ENCODE data around the gene FLRT1. TPM values are rescaled to one million over a fixed set of nuclear protein-coding genes. Genes with fewer than 3 reads are reported as not detected.

FLRT1 gene
- total RNA-seq, 4 donors from 2014 or later, result 0.08 to 0.62 (median 0.15) TPM; not detected in 1

- WGBS, 2 donors, result 88 to 92% methylated on average over 10 of the region's 10 CpGs
- no peak overlapping the region for H3K4me3 ChIP-seq (ENCODE audit: low read depth, poor library complexity, severe bottlenecking)
- TF ChIP-seq CTCF (IDR thresholded peaks at IDR 0.05), result no peak
- no peak for TF ChIP-seq POLR2A (IDR thresholded peaks at IDR 0.05)
- intact Hi-C loops (cut with DNase I; ENCODE audit: low total_unique reads), result no loop called here
- no peak for DNase-seq (ENCODE audit: low spot score in 2 of 2)
These were observed 44.7 kb downstream of the FLRT1 start for GRCh38 chr11:64080390-64080789.

- DNase-seq (ENCODE audit: low spot score in 2 of 2), result no peak
- 86 to 89% methylated on average over 14 to 27 of the region's 27 CpGs for WGBS, 2 donors
- H3K4me3 ChIP-seq (ENCODE audit: low read depth, poor library complexity, severe bottlenecking), result no peak overlapping the region
- no peak for TF ChIP-seq CTCF (IDR thresholded peaks at IDR 0.05)
- intact Hi-C loops (cut with DNase I; ENCODE audit: low total_unique reads), result no loop called here
These were observed 46.2 kb downstream of the FLRT1 start for GRCh38 chr11:64081745-64082442.

- TF ChIP-seq CTCF (IDR thresholded peaks at IDR 0.05), result no peak
- no peak for TF ChIP-seq POLR2A (IDR thresholded peaks at IDR 0.05)
- DNase-seq (ENCODE audit: low spot score in 2 of 2), result no peak
- no peak overlapping the region for H3K4me3 ChIP-seq (ENCODE audit: low read depth, poor library complexity, severe bottlenecking)
- 91% methylated on average over 28 of the region's 28 CpGs for WGBS, 2 donors
- intact Hi-C loops (cut with DNase I; ENCODE audit: low total_unique reads), result no loop called here
These were observed 47.8 kb downstream of the FLRT1 start for GRCh38 chr11:64083398-64084080.

GRCh38 chr11:64084146-64084950 lies 48.6 kb downstream of the FLRT1 start:
- intact Hi-C loops (cut with DNase I; ENCODE audit: low total_unique reads), result no loop called here
- no peak for DNase-seq (ENCODE audit: low spot score in 2 of 2)
- TF ChIP-seq POLR2A (IDR thresholded peaks at IDR 0.05) (no peak), CTCF (IDR thresholded peaks at IDR 0.05) (no peak)
- H3K4me3 ChIP-seq (ENCODE audit: low read depth, poor library complexity, severe bottlenecking), result no peak overlapping the region
- WGBS, 2 donors, result 84 to 88% methylated on average over 25 to 26 of the region's 26 CpGs

GRCh38 chr11:64084951-64085710 lies 49.4 kb downstream of the FLRT1 start:
- TF ChIP-seq CTCF (IDR thresholded peaks at IDR 0.05) (no peak), POLR2A (IDR thresholded peaks at IDR 0.05) (no peak)
- intact Hi-C loops (cut with DNase I; ENCODE audit: low total_unique reads), result no loop called here
- H3K4me3 ChIP-seq (ENCODE audit: low read depth, poor library complexity, severe bottlenecking), result no peak overlapping the region
- WGBS, 2 donors, result 83 to 91% methylated on average over 26 to 27 of the region's 27 CpGs
- DNase-seq (ENCODE audit: low spot score in 2 of 2), result no peak

Measured in lower leg skin (tissue), 4 donors.